Nephron (organoid): ENCODE data around the gene PABPN1.

Experiments
- H3K27ac Mint-ChIP-seq, 3 experiments: 2 replicates each; pipeline ENCODE4 v1.8.0; 2020; ENCODE audit warnings: mixed read lengths in 3 of 3, mild to moderate bottlenecking in 2 of 3, moderate library complexity in 1 of 3
- H3K27me3 Mint-ChIP-seq: 2 replicates; pipeline ENCODE4 v1.8.0; 2021; ENCODE audit warnings: low read depth, mild to moderate bottlenecking, moderate library complexity, mixed read lengths
- H3K36me3 Mint-ChIP-seq: 2 replicates; pipeline ENCODE4 v1.8.0; 2020; ENCODE audit warnings: low read depth, mixed read lengths
- H3K4me1 Mint-ChIP-seq: 2 replicates; pipeline ENCODE4 v1.8.0; 2020; ENCODE audit warnings: mixed read lengths
- H3K4me3 Mint-ChIP-seq, 3 experiments: 2 replicates each; pipeline ENCODE4 v1.8.0; 2020; ENCODE audit warnings: mild to moderate bottlenecking in 3 of 3, mixed read lengths in 3 of 3, moderate library complexity in 2 of 3
- H3K9me3 Mint-ChIP-seq: 2 replicates; pipeline ENCODE4 v1.8.0; 2020; ENCODE audit warnings: mixed read lengths
- CTCF ChIP-seq, 3 experiments: fragments of 200-600 bp; sonication (generic); IDR thresholded peaks; one replicate each; pipeline ENCODE4 v1.5.0; 2021; ENCODE audit warnings: antibody characterized with exemption in 3 of 3; ENCODE audit not compliant: unreplicated experiment in 3 of 3

PABPN1 gene

GRCh38 chr14:23364164-23365035 is 43.1 kb downstream of the PABPN1 start:
- Mint-ChIP-seq H3K4me3 (peak overlapping the region; percentile 94 to 99 (median 96)), H3K27ac (peak overlapping the region; percentile 98 to 99 (median 98)), H3K9me3 (no peaks in the 10 kb centered on the region), H3K4me1 (peaks cover 44% of the 10 kb centered on the region), H3K27me3 (peaks cover 4% of the 10 kb centered on the region), H3K36me3 (peaks cover 19% of the 10 kb centered on the region)
- TF ChIP-seq CTCF (IDR thresholded peaks at IDR 0.05; ENCODE audit: unreplicated experiment in 3 of 3), result no peak

- Mint-ChIP-seq H3K9me3 (no peaks in the 10 kb centered on the region), H3K27ac (peak within 1 kb of the TSS; percentile 98 to 99 (median 99))
Measured at GRCh38 chr14:23365036-23365731, 43.9 kb downstream of the PABPN1 start, which contains the start of gene EFS. TSS of gene EFS (minus strand) at chr14:23365172. CDS start at chr14:23365025, 147 bp downstream.

DNA sequence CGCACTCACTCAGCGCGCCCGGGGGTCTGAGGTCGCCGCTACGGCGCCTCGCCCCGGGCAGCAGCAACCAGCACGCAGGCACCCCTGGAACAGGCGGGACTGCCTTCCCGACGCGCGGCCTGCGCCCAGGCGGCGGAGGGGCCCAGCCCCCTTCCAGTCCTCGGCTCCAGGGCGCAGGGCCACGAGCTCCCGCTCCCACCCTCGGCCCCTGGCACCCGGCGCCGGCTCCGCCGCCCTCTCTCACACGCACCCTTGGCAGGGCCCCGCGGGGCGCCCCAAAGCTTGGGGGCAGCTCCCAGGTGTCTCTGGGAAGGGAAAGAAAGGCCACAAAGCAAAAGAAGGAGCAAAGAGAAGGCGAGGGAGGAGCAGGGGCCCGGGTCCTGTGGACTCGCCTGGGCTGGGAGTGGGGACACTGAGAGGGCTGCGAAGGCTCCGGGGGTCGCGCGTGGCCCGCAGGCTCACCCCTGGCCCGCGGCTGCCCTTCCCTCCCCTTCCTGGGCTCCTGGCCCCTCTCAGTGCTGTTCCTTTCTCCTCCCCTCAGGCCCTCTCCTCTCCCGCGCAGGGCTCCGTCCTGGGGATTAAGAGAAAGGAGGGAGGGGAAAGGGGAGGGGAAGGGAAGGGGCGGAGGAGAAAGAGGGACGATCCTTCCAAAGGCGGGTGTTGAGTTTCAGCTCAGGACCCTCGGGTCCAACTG is 44.6 kb downstream of the PABPN1 start:
- Mint-ChIP-seq H3K4me1 (peaks cover 42% of the 10 kb centered on the region), H3K27ac (peak overlapping the region; percentile 98 to 99 (median 98)), H3K36me3 (peaks cover 10% of the 10 kb centered on the region), H3K9me3 (no peaks in the 10 kb centered on the region), H3K4me3 (peak overlapping the region; percentile 78 to 88 (median 85)), H3K27me3 (peaks cover 4% of the 10 kb centered on the region)
- no peak for TF ChIP-seq CTCF (IDR thresholded peaks at IDR 0.05; ENCODE audit: unreplicated experiment in 3 of 3)

More at GRCh38 chr14:23365036-23365731, 43.9 kb downstream of the PABPN1 start, which contains the start of gene EFS:
- Mint-ChIP-seq H3K36me3 (peaks cover 17% of the 10 kb centered on the region), H3K27me3 (peaks cover 4% of the 10 kb centered on the region), H3K4me1 (peaks cover 44% of the 10 kb centered on the region), H3K4me3 (peak within 1 kb of the TSS; percentile 94 to 99 (median 96))
- TF ChIP-seq CTCF (IDR thresholded peaks at IDR 0.05; ENCODE audit: unreplicated experiment in 3 of 3), result no peak

DNA sequence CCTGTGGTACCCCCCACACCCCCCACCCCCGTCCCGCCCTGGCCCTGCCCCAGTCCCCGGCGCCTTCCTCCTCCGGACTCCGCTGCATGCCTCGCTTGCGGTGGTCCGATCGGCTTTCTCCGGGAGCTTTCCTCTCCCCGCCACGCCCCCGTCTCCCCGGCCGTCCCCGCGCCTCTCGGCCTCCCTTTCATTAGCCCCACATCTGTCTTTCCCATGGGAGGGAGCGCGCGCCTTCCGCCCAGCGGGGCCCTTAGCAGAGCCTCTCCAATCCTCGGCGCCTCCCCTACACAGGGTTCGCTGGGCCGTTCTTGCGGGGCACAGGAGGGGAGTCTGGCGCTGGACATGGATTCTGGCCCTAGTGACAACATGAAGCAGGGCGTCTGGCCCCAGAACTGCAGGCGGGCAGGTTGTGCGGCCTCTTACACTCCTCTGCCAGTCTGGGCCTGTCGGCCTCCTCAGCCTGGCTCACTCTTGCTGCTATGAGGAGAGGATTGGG is 45.2 kb downstream of the PABPN1 start:
- Mint-ChIP-seq H3K9me3 (no peaks in the 10 kb centered on the region), H3K36me3 (peaks cover 6% of the 10 kb centered on the region), H3K27me3 (peaks cover 4% of the 10 kb centered on the region), H3K27ac (peak overlapping the region; percentile 98 to 99 (median 98)), H3K4me1 (peaks cover 36% of the 10 kb centered on the region), H3K4me3 (peak overlapping the region; percentile 78 to 88 (median 85))
- no peak for TF ChIP-seq CTCF (IDR thresholded peaks at IDR 0.05; ENCODE audit: unreplicated experiment in 3 of 3)

DNA sequence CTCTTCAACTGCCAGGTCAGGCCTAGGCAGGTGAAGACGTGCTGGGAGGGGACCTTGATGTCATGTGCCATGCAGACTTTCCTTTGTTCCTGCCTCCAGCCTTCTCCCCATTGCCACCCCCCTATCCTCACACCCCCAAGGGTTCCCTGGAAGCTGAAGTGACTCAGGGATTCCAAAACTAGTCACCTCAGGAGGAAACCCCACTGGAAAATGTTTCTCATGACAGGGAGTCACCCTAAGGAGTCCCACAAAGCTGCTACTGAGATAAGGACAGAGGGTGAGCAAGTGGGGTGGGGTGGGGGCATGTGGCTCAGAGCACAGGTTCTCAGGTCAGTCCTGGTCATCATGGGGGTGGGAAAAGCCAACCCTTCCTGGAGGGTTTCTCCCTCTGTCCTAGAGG is 49.0 kb downstream of the PABPN1 start:
- TF ChIP-seq CTCF (IDR thresholded peaks at IDR 0.05; ENCODE audit: unreplicated experiment in 3 of 3), result no peak
- no peak overlapping the region for H3K27ac Mint-ChIP-seq
- H3K4me3 Mint-ChIP-seq, result no peak overlapping the region
- no peaks in the 10 kb centered on the region for H3K9me3 Mint-ChIP-seq
- peaks cover 10% of the 10 kb centered on the region for H3K4me1 Mint-ChIP-seq
- no peaks in the 10 kb centered on the region for H3K36me3 Mint-ChIP-seq
- H3K27me3 Mint-ChIP-seq, result peaks cover 4% of the 10 kb centered on the region
